Muscle of leg (tissue), 11 donors: ENCODE measurements around the gene ITSN1. TPM values are rescaled to one million over a fixed set of nuclear protein-coding genes. Genes with fewer than 3 reads are reported as not detected.

Experiments
- DNase-seq: peaks from one replicate; pipeline ENCODE4 v3.0.0; 2013
- H3K27ac ChIP-seq: one replicate; pipeline ENCODE4 v1.5.1; 2013; ENCODE audit warnings: mild to moderate bottlenecking, low read length, control low read depth
- H3K27me3 ChIP-seq: one replicate; pipeline ENCODE4 v1.6.1; 2013; ENCODE audit warnings: low read length; ENCODE audit not compliant: control insufficient read depth, insufficient read depth
- H3K36me3 ChIP-seq: one replicate; pipeline ENCODE4 v1.6.1; 2013; ENCODE audit warnings: low read length; ENCODE audit not compliant: control insufficient read depth, insufficient read depth
- H3K4me1 ChIP-seq: one replicate; pipeline ENCODE4 v1.6.1; 2013; ENCODE audit warnings: low read length; ENCODE audit not compliant: control insufficient read depth, insufficient read depth
- H3K4me3 ChIP-seq: one replicate; pipeline ENCODE4 v1.5.1; 2013; ENCODE audit warnings: low read length, control low read depth
- H3K9me3 ChIP-seq: replicated peaks from 2 replicates; pipeline ENCODE4 v1.6.1; 2013; ENCODE audit warnings: low read depth, low read length; ENCODE audit not compliant: control insufficient read depth
- WGBS: methylation state at CpG from one replicate; pipeline ENCODE4 v1.1.5; 2013; ENCODE audit warnings: missing lambda C conversion rate; ENCODE audit not compliant: insufficient coverage; 5-methylcytosine and 5-hydroxymethylcytosine counted together
- polyA plus RNA-seq, 8 donors: library from polyadenylated mRNA; unstranded; fragments of 120-200 nt; gene quantifications; one replicate each; pipeline versions ENCODE4 v1.2.1 to v1.2.3, GENCODE V29; 2013; ENCODE audit warnings: inconsistent platforms in 1 of 8, low replicate concordance in 1 of 8; ENCODE audit not compliant: insufficient read length in 8 of 8, insufficient read depth in 1 of 8
- total RNA-seq: library from RNA; stranded (reverse); fragments of 120-200 nt; gene quantifications from one replicate; pipeline ENCODE4 v1.2.4, GENCODE V29; 2013

ITSN1 gene
- total and polyA plus RNA-seq, 9 donors: 26.1 to 42.6 (median 32.1) TPM

GRCh38 chr21:33650230-33650629 is 7.9 kb downstream of the ITSN1 start:
- H3K4me1 ChIP-seq: peaks cover 13% of the 10 kb centered on the region
- H3K27me3 ChIP-seq: no peaks in the 10 kb centered on the region
- H3K4me3 ChIP-seq: no peak overlapping the region
- peaks cover 2% of the 10 kb centered on the region for H3K36me3 ChIP-seq
- WGBS: no CpG with 5 or more reads among the region's 7 CpGs
- H3K9me3 ChIP-seq: no peaks in the 10 kb centered on the region
- no peak overlapping the region for H3K27ac ChIP-seq
- no peak for DNase-seq

- DNase-seq: no peak
- Histone ChIP-seq H3K36me3 (peaks cover 2% of the 10 kb centered on the region), H3K27me3 (no peaks in the 10 kb centered on the region), H3K4me1 (peaks cover 13% of the 10 kb centered on the region), H3K9me3 (no peaks in the 10 kb centered on the region), H3K27ac (no peak overlapping the region), H3K4me3 (no peak overlapping the region)
- 90% methylated on average over 5 of the region's 7 CpGs for WGBS
Observed at GRCh38 chr21:33650929-33651509, 8.7 kb downstream of the ITSN1 start.

- Histone ChIP-seq H3K27ac (no peak overlapping the region), H3K27me3 (no peaks in the 10 kb centered on the region), H3K4me3 (no peak overlapping the region), H3K36me3 (peaks cover 2% of the 10 kb centered on the region), H3K9me3 (no peaks in the 10 kb centered on the region), H3K4me1 (peaks cover 13% of the 10 kb centered on the region)
- no peak for DNase-seq
- 20% methylated on average over 1 of the region's 8 CpGs for WGBS
Observed at GRCh38 chr21:33651965-33652680, 9.8 kb downstream of the ITSN1 start.

- no CpG with 5 or more reads among the region's 4 CpGs for WGBS
- Histone ChIP-seq H3K27me3 (no peaks in the 10 kb centered on the region), H3K27ac (no peak overlapping the region), H3K36me3 (peaks cover 2% of the 10 kb centered on the region), H3K4me1 (peaks cover 12% of the 10 kb centered on the region), H3K9me3 (no peaks in the 10 kb centered on the region), H3K4me3 (no peak overlapping the region)
- DNase-seq: no peak
Observed at GRCh38 chr21:33654412-33654811, 12.1 kb downstream of the ITSN1 start.

- no peak for DNase-seq
- no peak overlapping the region for H3K4me3 ChIP-seq
- WGBS: 93% methylated on average over 5 of the region's 8 CpGs
- H3K4me1 ChIP-seq: peaks cover 7% of the 10 kb centered on the region
- H3K27ac ChIP-seq: no peak overlapping the region
- peaks cover 2% of the 10 kb centered on the region for H3K36me3 ChIP-seq
- H3K9me3 ChIP-seq: no peaks in the 10 kb centered on the region
- H3K27me3 ChIP-seq: no peaks in the 10 kb centered on the region
Observed at GRCh38 chr21:33655588-33656221, 13.4 kb downstream of the ITSN1 start.

GRCh38 chr21:33657124-33657820 is 15.0 kb downstream of the ITSN1 start:
- Histone ChIP-seq H3K4me3 (no peak overlapping the region), H3K36me3 (peaks cover 2% of the 10 kb centered on the region), H3K27me3 (no peaks in the 10 kb centered on the region), H3K9me3 (no peaks in the 10 kb centered on the region), H3K4me1 (no peaks in the 10 kb centered on the region), H3K27ac (peak overlapping the region; percentile 13)
- no CpG with 5 or more reads among the region's 8 CpGs for WGBS
- peak; percentile 71 for DNase-seq

GRCh38 chr21:33658919-33659567 is 16.7 kb downstream of the ITSN1 start:
- H3K27ac ChIP-seq: no peak overlapping the region
- WGBS: 93% methylated on average over 5 of the region's 7 CpGs
- H3K4me1 ChIP-seq: no peaks in the 10 kb centered on the region
- peaks cover under 1% of the 10 kb centered on the region for H3K36me3 ChIP-seq
- no peak for DNase-seq
- no peaks in the 10 kb centered on the region for H3K27me3 ChIP-seq
- H3K4me3 ChIP-seq: no peak overlapping the region
- no peaks in the 10 kb centered on the region for H3K9me3 ChIP-seq

- no peaks in the 10 kb centered on the region for H3K27me3 ChIP-seq
- no peaks in the 10 kb centered on the region for H3K36me3 ChIP-seq
- H3K27ac ChIP-seq: no peak overlapping the region
- no CpG with 5 or more reads among the region's 1 CpG for WGBS
- no peaks in the 10 kb centered on the region for H3K9me3 ChIP-seq
- no peak for DNase-seq
- H3K4me3 ChIP-seq: no peak overlapping the region
- H3K4me1 ChIP-seq: no peaks in the 10 kb centered on the region
Observed at GRCh38 chr21:33659568-33659949, 17.3 kb downstream of the ITSN1 start.

- no peak for DNase-seq
- Histone ChIP-seq H3K4me3 (no peak overlapping the region), H3K27me3 (no peaks in the 10 kb centered on the region), H3K36me3 (no peaks in the 10 kb centered on the region), H3K27ac (no peak overlapping the region), H3K4me1 (no peaks in the 10 kb centered on the region), H3K9me3 (no peaks in the 10 kb centered on the region)
- 75% methylated on average over 1 of the region's 1 CpG for WGBS
Observed at GRCh38 chr21:33660406-33660805, 18.1 kb downstream of the ITSN1 start.

GRCh38 chr21:33661146-33661545 is 18.8 kb downstream of the ITSN1 start:
- Histone ChIP-seq H3K4me3 (no peak overlapping the region), H3K9me3 (no peaks in the 10 kb centered on the region), H3K4me1 (no peaks in the 10 kb centered on the region), H3K27ac (no peak overlapping the region), H3K27me3 (no peaks in the 10 kb centered on the region), H3K36me3 (no peaks in the 10 kb centered on the region)
- DNase-seq: no peak
- WGBS: no CpG with 5 or more reads among the region's 1 CpG
